Measurements from ENCODE around the gene TMEM196.

DNA sequence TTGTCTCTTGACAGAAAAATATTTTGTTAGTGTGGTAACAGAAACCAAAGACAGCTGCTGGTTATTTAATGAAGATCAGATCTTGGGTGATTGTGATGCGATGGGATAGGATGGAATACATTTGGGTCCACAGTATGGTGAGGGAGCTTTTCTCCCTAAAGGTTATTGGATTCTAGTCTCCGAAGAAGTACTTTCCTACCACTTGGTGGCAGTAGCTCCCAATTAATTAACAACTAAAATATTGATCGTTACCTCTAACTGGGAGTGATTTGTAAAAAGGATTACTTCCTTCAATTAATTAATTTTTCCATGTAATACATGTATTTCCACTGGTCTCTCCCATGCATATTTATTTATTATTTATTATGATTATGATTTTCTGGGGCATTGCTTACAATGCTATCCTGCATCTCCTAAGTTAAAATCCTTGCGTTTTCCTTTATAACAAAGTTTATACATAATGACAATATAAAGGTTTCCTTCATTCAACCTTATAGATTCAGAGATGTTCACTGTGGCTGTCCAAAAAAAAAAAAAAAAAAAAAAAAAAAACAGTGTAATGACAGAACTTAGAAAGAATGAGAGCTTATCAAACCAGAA, 25.6 kb downstream of the TMEM196 start:
- TF ChIP-seq POLR2A (IDR thresholded peaks at IDR 0.05; ENCODE audit: borderline replicate concordance, extremely low read depth, insufficient read depth, insufficient read length) (no peak), SIN3A (IDR thresholded peaks at IDR 0.05; ENCODE audit: low read depth) (no peak), POLR2AphosphoS5 (IDR thresholded peaks at IDR 0.05; ENCODE audit: low read depth, low read length) (no peak)
- TF ChIP-seq, protein P1, sequence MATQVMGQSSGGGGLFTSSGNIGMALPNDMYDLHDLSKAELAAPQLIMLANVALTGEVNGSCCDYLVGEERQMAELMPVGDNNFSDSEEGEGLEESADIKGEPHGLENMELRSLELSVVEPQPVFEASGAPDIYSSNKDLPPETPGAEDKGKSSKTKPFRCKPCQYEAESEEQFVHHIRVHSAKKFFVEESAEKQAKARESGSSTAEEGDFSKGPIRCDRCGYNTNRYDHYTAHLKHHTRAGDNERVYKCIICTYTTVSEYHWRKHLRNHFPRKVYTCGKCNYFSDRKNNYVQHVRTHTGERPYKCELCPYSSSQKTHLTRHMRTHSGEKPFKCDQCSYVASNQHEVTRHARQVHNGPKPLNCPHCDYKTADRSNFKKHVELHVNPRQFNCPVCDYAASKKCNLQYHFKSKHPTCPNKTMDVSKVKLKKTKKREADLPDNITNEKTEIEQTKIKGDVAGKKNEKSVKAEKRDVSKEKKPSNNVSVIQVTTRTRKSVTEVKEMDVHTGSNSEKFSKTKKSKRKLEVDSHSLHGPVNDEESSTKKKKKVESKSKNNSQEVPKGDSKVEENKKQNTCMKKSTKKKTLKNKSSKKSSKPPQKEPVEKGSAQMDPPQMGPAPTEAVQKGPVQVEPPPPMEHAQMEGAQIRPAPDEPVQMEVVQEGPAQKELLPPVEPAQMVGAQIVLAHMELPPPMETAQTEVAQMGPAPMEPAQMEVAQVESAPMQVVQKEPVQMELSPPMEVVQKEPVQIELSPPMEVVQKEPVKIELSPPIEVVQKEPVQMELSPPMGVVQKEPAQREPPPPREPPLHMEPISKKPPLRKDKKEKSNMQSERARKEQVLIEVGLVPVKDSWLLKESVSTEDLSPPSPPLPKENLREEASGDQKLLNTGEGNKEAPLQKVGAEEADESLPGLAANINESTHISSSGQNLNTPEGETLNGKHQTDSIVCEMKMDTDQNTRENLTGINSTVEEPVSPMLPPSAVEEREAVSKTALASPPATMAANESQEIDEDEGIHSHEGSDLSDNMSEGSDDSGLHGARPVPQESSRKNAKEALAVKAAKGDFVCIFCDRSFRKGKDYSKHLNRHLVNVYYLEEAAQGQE (IDR thresholded peaks at IDR 0.05; ENCODE audit: low read depth): no peak
- TF ChIP-seq, protein P2, sequence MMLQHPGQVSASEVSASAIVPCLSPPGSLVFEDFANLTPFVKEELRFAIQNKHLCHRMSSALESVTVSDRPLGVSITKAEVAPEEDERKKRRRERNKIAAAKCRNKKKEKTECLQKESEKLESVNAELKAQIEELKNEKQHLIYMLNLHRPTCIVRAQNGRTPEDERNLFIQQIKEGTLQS (IDR thresholded peaks at IDR 0.05): no peak
- TF ChIP-seq, protein P3, sequence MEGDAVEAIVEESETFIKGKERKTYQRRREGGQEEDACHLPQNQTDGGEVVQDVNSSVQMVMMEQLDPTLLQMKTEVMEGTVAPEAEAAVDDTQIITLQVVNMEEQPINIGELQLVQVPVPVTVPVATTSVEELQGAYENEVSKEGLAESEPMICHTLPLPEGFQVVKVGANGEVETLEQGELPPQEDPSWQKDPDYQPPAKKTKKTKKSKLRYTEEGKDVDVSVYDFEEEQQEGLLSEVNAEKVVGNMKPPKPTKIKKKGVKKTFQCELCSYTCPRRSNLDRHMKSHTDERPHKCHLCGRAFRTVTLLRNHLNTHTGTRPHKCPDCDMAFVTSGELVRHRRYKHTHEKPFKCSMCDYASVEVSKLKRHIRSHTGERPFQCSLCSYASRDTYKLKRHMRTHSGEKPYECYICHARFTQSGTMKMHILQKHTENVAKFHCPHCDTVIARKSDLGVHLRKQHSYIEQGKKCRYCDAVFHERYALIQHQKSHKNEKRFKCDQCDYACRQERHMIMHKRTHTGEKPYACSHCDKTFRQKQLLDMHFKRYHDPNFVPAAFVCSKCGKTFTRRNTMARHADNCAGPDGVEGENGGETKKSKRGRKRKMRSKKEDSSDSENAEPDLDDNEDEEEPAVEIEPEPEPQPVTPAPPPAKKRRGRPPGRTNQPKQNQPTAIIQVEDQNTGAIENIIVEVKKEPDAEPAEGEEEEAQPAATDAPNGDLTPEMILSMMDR (IDR thresholded peaks at IDR 0.05 in 2 of 3, conservative IDR thresholded peaks at IDR 0.05 in 1 of 3; ENCODE audit: borderline replicate concordance in 1 of 3, insufficient read depth in 1 of 3, low read depth in 2 of 3, low read length in 2 of 3): peak; percentile 49 to 70 (median 64); a peak in 5 of 6 replicates
- TF ChIP-seq, protein P4, sequence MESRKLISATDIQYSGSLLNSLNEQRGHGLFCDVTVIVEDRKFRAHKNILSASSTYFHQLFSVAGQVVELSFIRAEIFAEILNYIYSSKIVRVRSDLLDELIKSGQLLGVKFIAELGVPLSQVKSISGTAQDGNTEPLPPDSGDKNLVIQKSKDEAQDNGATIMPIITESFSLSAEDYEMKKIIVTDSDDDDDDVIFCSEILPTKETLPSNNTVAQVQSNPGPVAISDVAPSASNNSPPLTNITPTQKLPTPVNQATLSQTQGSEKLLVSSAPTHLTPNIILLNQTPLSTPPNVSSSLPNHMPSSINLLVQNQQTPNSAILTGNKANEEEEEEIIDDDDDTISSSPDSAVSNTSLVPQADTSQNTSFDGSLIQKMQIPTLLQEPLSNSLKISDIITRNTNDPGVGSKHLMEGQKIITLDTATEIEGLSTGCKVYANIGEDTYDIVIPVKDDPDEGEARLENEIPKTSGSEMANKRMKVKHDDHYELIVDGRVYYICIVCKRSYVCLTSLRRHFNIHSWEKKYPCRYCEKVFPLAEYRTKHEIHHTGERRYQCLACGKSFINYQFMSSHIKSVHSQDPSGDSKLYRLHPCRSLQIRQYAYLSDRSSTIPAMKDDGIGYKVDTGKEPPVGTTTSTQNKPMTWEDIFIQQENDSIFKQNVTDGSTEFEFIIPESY (IDR thresholded peaks at IDR 0.05; ENCODE audit: extremely low read depth, insufficient replicate concordance, low read length): no peak
- TF ChIP-seq, protein P5, sequence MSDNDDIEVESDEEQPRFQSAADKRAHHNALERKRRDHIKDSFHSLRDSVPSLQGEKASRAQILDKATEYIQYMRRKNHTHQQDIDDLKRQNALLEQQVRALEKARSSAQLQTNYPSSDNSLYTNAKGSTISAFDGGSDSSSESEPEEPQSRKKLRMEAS (IDR thresholded peaks at IDR 0.05): no peak

Data from HCT116 (cell line).